ENCODE results near the gene KLF7.
"Not testable (repeated sequence)": the region's sequence is repeated elsewhere in the genome, so short reads cannot be mapped to it uniquely, and the experiment has no call there.

Gene KLF7

GRCh38 chr2:207054521-207054920, 111.2 kb downstream of the KLF7 start:
- DNase-seq, result no peak

- DNase-seq, result peak; percentile 68 to 71
These were observed 114.3 kb downstream of the KLF7 start for GRCh38 chr2:207051385-207051965.

DNA sequence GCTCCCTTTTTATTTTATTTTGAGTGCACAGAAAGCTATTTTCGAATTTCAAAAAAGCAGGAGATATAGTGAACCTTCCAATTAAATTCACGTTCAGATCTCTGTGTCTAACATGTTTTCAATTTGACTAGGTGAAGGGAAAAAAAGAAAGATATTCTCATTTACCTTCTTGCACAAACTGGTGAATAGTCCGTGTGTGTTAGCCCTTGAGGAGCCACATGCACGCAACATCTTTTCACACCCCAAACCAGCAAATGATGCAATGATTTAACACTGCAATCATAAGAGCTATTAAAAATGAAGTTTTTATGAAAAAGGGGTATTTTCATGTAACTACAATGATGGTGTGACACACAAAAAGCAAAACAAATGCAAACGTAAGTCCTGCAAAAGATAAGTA, 116.6 kb downstream of the KLF7 start:
- no peak for DNase-seq

- no peak for DNase-seq
These were observed 117.3 kb downstream of the KLF7 start for GRCh38 chr2:207048416-207048815.

DNA sequence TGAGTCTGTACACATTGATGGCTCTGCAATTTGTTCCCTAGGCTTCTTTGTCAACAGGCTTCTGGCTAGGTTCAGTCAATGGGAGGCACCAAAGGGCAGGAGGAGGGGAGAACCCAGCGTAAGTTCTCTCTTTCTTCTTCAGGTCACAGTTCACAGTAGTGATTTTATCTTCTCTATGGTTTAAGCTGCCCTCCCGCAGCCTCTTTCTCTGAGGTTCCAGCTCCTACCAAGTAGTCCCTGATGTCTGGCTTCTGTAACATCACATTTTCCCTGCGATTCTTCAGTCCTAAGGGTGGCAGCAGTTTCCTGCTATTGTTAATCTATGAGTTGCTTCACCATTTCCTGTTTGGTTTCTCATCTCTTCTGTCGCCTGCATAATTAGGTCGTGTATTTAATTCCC, 119.0 kb downstream of the KLF7 start:
- peak; percentile 38 to 54 for DNase-seq

GRCh38 chr2:207045531-207045930, 120.2 kb downstream of the KLF7 start:
- no peak for DNase-seq

GRCh38 chr2:207044379-207045362, 121.1 kb downstream of the KLF7 start:
- no peak for DNase-seq

DNA sequence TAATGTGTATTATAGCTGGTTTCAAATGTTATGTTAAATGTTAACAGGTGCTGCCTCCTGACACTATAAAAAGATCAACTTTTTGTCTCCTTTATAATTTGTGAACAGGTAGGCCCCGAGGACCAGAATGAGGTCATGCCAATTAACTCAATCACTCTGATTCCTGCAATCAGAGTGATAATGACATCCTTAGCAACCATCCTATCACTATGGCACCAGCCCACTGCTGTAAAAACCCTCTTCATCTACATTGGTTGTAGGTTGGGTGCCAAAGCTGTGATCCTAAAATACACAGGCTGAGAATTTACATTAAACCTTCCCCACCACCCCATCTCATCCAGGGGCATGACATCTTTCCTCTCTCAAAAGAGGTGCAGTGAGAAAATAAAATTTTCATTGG, 122.9 kb downstream of the KLF7 start:
- no peak for DNase-seq

GRCh38 chr2:207041786-207042554, 123.8 kb downstream of the KLF7 start:
- DNase-seq, result no peak

- no peak for DNase-seq
These were observed 124.5 kb downstream of the KLF7 start for GRCh38 chr2:207041279-207041678.

DNA sequence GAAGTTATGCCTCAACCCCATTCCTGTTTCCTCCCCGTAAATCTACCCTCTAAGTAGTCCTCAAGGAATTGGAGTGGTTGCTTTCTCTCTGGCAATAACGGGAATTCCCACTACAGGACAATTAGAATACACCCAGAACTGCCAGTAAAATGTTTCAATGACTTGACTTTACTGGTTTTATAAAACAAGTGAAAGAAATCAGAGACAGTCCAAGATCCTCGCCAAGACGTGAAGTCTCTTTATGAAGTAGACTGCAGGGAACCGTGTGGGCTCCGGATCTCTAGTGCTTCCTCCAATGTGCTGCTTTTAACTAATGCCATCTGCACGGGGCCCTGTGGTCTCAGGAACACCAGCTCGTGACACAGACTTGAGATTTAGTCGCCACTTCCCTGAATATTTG, 125.1 kb downstream of the KLF7 start:
- DNase-seq, result peak; percentile 27 to 40

- DNase-seq, result no peak
These were observed 126.5 kb downstream of the KLF7 start for GRCh38 chr2:207039225-207039624.

- no peak for DNase-seq
These were observed 127.4 kb downstream of the KLF7 start for GRCh38 chr2:207038299-207038698.

DNA sequence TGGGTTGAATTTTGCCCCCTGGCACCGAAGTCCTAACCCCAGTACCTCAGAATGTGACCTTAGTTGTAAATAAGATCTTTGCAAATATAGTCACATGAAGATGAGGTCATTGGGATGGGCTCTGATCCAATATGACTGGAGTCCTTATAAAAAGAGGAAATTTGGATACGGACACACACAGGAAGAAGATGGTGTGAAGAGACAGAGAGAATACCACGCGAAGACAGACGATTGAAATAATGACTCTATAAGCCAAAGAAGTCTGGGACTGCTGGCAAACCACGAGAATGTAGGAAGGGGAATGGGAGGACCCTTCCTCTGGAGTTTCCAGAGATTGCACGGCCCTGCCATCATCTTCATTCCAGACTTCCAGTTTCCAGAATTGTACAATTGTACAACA, 127.9 kb downstream of the KLF7 start:
- DNase-seq, result peak; percentile 59 to 80

DNA sequence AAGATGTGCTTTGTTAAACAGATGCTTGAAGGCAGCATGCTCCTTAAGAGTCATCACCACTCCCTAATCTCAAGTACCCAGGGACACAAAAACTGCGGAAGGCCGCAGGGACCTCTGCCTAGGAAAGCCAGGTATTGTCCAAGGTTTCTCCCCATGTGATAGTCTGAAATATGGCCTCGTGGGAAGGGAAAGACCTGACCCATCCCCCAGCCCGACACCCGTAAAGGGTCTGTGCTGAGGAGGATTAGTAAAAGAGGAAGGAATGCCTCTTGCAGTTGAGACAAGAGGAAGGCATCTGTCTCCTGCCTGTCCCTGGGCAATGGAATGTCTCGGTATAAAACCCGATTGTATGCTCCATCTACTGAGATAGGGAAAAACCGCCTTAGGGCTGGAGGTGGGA, 128.7 kb downstream of the KLF7 start:
- not testable (repeated sequence) for DNase-seq

DNA sequence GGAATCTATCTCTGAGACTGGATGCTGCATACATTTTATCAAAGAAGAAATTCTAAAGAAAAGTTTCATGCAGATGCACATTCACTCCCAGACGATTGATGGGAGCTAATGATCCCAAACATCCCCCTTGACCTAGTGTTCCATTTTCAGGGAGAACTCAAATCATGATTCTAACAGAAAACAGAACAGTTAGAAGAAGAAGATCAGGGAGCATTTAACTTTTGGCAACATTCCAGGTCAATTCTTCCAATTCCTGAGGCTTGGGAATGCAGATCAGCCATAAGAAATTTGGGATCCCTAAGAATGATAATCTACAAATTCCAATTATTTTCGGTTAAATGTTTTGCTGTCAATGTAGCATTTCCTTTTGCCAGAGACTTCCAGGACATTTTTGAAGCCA, 129.9 kb downstream of the KLF7 start:
- DNase-seq, result no peak

DNA sequence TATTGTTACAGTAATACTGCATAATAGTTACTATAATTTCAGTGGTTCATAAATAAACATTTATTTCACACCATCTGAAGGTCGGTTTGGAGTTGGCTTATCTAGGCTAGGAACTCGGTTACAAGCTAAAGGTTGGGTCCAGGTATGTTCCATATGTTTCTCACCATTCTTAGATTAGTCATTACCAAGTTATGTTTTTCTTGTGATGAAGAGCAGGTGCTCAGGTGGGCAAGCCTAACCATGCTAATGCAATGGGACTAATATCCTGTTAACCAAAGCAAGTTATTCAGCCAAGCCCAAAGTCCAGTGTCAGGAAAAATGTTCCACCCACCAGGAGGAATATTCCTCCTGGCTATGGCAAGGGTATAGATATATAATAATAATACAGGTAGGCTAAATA, 133.3 kb downstream of the KLF7 start:
- DNase-seq, result no peak
